Fibroblast of lung (primary cell): ENCODE measurements around the gene C1orf53. TPM values are rescaled to one million over a fixed set of nuclear protein-coding genes. Genes with fewer than 3 reads are reported as not detected.
A peak's percentile ranks its signal among the peaks of the same experiment; 100 is the strongest.

Experiments
- DNase-seq, 2 donors: peaks; one replicate each; pipeline versions ENCODE4 v3.0.0 to v3.0.0-alpha.2; 2010; ENCODE audit warnings: low read depth in 2 of 2
- H2AFZ ChIP-seq: 2 replicates; pipeline ENCODE4 v1.5.1; 2012; ENCODE audit warnings: low read length, control low read depth, inconsistent platforms
- H3K27ac ChIP-seq: 2 replicates; pipeline ENCODE4 v1.5.1; 2011; ENCODE audit warnings: low read length, control low read depth; ENCODE audit not compliant: insufficient read depth
- H3K27me3 ChIP-seq: 2 replicates; pipeline ENCODE4 v1.5.1; 2011; ENCODE audit warnings: mild to moderate bottlenecking, low read length; ENCODE audit not compliant: control insufficient read depth, insufficient read depth
- H3K36me3 ChIP-seq: 2 replicates; pipeline ENCODE4 v1.5.1; 2011; ENCODE audit warnings: low read length; ENCODE audit not compliant: control insufficient read depth, insufficient read depth
- H3K4me1 ChIP-seq: 2 replicates; pipeline ENCODE4 v1.5.1; 2011; ENCODE audit warnings: low read length; ENCODE audit not compliant: control insufficient read depth, insufficient read depth; ENCODE audit errors: extremely low read depth
- H3K4me2 ChIP-seq: 2 replicates; pipeline ENCODE4 v1.5.1; 2011; ENCODE audit warnings: low read length, control low read depth; ENCODE audit not compliant: insufficient read depth; ENCODE audit errors: extremely low read depth
- H3K4me3 ChIP-seq, 4 experiments: fragments of 200-600 bp in 1 of 4; sonication (generic) in 1 of 4; replicated peaks in 1 of 4; 2 replicates each; pipeline ENCODE4 v1.5.1; 2011 to 2016; ENCODE audit warnings: low read length in 4 of 4, low read depth in 3 of 4, mild to moderate bottlenecking in 3 of 4, control low read depth in 2 of 4, inconsistent platforms in 1 of 4, mixed read lengths in 1 of 4; ENCODE audit not compliant: insufficient read depth in 1 of 4; ENCODE audit errors: control extremely low read depth in 1 of 4
- H3K79me2 ChIP-seq: 2 replicates; pipeline ENCODE4 v1.5.1; 2012; ENCODE audit warnings: mild to moderate bottlenecking, low read length, inconsistent platforms; ENCODE audit not compliant: control insufficient read depth, insufficient read depth
- H3K9ac ChIP-seq: 2 replicates; pipeline ENCODE4 v1.5.1; 2011; ENCODE audit warnings: mild to moderate bottlenecking, low read length, control low read depth; ENCODE audit not compliant: insufficient read depth
- H3K9me3 ChIP-seq: 2 replicates; pipeline ENCODE4 v1.5.1; 2012; ENCODE audit warnings: low read depth, low read length; ENCODE audit not compliant: control insufficient read depth, insufficient read depth
- H4K20me1 ChIP-seq: 2 replicates; pipeline ENCODE4 v1.5.1; 2011; ENCODE audit warnings: low read length; ENCODE audit not compliant: control insufficient read depth, insufficient read depth; ENCODE audit errors: extremely low read depth
- EZH2 ChIP-seq: IDR thresholded peaks from 2 replicates; pipeline ENCODE4 v1.5.1; 2012; ENCODE audit warnings: low read length, control low read depth, mild to moderate bottlenecking; ENCODE audit errors: missing control alignments
- polyA plus RNA-seq, 2 donors: library from polyadenylated mRNA; depleted of rRNA in 1 of 2; stranded (reverse) in 1 of 2; unstranded in 1 of 2; fragments of >200 nt; gene quantifications; 2 replicates each; pipeline ENCODE4 v1.2.1, GENCODE V29; 2011 to 2012; ENCODE audit warnings: missing spikeins in 1 of 2
- total RNA-seq: library from RNA; depleted of rRNA; stranded (reverse); fragments of >200 nt; gene quantifications from 2 replicates; pipeline ENCODE4 v1.2.1, GENCODE V29; 2014
- TF ChIP-seq, protein P1 (sequence below), 2 donors: IDR thresholded peaks in 1 of 2; conservative IDR thresholded peaks in 1 of 2; 1 replicate in 1 of 2; 2 replicates in 1 of 2; pipeline ENCODE4 v1.5.1; 2011 to 2012; ENCODE audit warnings: low read length in 2 of 2, control low read depth in 1 of 2, inconsistent platforms in 1 of 2, low read depth in 1 of 2, mild to moderate bottlenecking in 1 of 2

Gene C1orf53
- total and polyA plus RNA-seq, 2 donors (not counting 1 experiment from before 2014, with no cell fraction given): 3.0 to 3.3 TPM

DNA sequence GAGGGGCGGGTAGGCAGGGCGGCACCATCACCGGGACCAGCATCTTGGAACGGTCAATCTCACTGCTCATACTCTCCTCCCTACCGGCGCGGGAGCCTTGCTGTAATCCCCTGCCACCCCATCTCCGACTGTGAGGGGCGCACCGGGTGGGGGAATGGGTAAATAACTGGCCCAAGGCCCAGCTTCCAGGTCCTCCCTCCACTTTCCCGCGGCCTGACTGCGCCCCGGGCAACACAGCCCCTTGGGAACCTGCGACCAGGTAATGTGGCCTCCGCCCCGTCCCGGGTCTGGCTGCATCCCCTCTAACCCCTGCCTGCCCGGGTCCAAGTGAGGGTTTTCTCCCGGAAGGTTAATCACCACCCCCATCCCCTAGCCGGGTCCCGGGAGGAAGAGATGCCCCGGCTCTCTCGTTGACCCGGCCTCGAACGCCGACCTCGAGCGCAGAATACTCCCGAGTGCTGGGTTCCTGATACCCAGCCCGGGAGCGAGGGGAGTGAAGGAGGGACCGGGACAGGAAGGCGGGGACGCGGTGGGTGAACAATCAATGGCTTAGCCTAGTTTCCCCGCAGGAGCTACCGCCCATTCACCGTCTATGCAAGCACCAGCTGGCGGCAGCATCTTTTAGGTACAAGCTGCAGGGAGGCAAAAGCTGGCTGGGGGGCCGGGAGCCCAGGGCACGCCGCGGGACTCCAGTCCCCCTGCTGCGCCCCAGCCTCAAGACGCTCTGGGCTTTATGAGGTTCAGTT is 8.9 kb downstream of the C1orf53 start:
- peaks cover 87% of the 10 kb centered on the region for H3K27me3 ChIP-seq
- H3K79me2 ChIP-seq: no peaks in the 10 kb centered on the region
- no peaks in the 10 kb centered on the region for H3K4me1 ChIP-seq
- no peak for DNase-seq
- no peak overlapping the region for H3K27ac ChIP-seq
- H3K4me2 ChIP-seq: no peak overlapping the region
- H3K36me3 ChIP-seq: no peaks in the 10 kb centered on the region
- H3K9me3 ChIP-seq: no peaks in the 10 kb centered on the region
- no peaks in the 10 kb centered on the region for H4K20me1 ChIP-seq
- H2AFZ ChIP-seq: no peak overlapping the region
- H3K9ac ChIP-seq: no peak overlapping the region
- TF ChIP-seq, protein P1, sequence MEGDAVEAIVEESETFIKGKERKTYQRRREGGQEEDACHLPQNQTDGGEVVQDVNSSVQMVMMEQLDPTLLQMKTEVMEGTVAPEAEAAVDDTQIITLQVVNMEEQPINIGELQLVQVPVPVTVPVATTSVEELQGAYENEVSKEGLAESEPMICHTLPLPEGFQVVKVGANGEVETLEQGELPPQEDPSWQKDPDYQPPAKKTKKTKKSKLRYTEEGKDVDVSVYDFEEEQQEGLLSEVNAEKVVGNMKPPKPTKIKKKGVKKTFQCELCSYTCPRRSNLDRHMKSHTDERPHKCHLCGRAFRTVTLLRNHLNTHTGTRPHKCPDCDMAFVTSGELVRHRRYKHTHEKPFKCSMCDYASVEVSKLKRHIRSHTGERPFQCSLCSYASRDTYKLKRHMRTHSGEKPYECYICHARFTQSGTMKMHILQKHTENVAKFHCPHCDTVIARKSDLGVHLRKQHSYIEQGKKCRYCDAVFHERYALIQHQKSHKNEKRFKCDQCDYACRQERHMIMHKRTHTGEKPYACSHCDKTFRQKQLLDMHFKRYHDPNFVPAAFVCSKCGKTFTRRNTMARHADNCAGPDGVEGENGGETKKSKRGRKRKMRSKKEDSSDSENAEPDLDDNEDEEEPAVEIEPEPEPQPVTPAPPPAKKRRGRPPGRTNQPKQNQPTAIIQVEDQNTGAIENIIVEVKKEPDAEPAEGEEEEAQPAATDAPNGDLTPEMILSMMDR (conservative IDR thresholded peaks at IDR 0.05 in 1 of 2, IDR thresholded peaks at IDR 0.05 in 1 of 2; ENCODE audit: low read depth in 1 of 2, low read length in 2 of 2): no peak
- TF ChIP-seq EZH2: peak; percentile 56
- H3K4me3 ChIP-seq: no peak overlapping the region

DNA sequence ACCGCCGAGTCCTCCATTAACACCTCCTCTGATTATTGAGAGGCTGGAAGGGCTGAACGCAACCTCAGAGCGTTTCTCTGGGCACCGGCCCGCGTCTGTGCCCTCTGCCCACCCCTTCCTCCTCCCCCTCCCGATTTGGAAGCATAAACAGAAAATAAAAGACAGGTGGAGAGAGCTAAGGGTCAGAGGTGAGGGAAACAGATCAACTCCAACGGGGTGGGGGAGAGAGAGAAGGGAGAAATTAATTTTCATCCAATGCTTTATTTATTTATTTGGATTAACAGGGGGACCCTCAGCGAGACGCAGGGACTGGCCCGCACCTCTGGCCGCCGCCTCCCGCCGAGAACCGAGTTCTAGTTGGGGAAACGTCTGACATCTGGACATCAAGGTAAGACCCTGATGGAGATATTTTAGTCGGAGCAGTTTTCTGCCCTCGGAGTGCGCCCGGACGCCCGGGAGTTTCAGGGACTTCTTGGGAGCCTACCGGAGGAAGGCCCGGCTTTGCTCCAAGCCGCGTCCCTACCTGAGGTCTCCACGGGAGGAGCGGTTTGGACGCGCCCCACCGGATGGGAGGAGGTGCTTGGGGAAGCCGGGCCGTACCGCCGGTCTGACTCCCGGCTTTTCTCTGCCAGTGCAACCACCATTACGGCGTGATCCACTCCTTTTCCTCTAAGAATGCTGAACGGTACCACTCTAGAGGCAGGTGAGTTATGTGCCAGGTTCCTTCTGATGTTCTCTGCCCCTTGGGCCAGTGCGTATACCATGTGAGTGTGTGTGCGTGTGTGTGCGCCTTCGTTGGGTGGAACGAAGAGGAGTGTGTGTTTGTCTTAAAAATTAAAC is 9.6 kb downstream of the C1orf53 start:
- Histone ChIP-seq H3K4me1 (no peaks in the 10 kb centered on the region), H3K27ac (no peak overlapping the region), H4K20me1 (no peaks in the 10 kb centered on the region), H3K27me3 (peaks cover 94% of the 10 kb centered on the region), H3K4me3 (no peak overlapping the region), H3K36me3 (no peaks in the 10 kb centered on the region), H3K9ac (no peak overlapping the region), H3K4me2 (no peak overlapping the region), H2AFZ (no peak overlapping the region), H3K79me2 (no peaks in the 10 kb centered on the region), H3K9me3 (no peaks in the 10 kb centered on the region)
- no peak for DNase-seq
- TF ChIP-seq EZH2: peak; percentile 97
- TF ChIP-seq, protein P1 (conservative IDR thresholded peaks at IDR 0.05 in 1 of 2, IDR thresholded peaks at IDR 0.05 in 1 of 2; ENCODE audit: low read depth in 1 of 2, low read length in 2 of 2): no peak

DNA sequence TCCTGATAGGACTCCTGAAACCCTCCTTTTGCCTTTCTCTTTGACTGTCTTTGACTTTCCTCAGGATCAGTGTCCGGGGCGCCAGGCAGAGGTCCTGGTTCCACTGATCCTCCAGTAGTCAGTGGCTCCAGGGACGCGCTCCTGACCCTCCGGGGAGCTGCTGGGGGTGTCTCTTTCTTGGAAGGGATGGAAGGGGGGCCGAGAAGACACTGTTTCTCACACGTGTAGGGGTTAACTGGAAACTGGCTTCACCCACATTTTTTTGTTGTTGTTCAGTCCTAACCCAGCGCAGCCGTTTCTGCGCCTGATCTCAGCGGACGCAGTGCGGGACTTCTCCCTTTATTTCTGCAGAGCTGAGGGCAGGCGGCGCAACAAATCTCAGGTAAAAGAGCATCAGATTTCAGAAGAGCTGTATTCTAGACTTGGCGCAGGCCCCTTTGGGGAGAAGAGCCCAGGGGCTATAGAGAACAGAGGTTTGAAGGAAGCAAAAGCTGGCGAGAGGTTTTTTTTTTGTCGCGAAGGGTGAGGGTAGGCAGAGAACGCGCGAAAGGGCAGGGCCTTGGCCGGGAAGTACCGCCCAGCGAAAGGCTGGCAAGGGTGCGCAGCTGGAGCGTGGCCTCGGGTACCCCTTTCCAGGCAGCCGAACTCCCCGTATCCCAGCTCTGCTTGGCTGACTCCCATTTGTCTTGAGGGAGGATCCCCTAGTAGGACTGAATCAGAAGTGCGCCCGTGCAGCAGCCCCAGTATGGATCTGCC is 10.5 kb downstream of the C1orf53 start:
- peaks cover 2% of the 10 kb centered on the region for H3K4me1 ChIP-seq
- no peak overlapping the region for H2AFZ ChIP-seq
- no peaks in the 10 kb centered on the region for H3K9me3 ChIP-seq
- H3K27ac ChIP-seq: no peak overlapping the region
- H3K79me2 ChIP-seq: no peaks in the 10 kb centered on the region
- no peak for DNase-seq
- H3K4me2 ChIP-seq: no peak overlapping the region
- TF ChIP-seq, protein P1 (conservative IDR thresholded peaks at IDR 0.05 in 1 of 2, IDR thresholded peaks at IDR 0.05 in 1 of 2; ENCODE audit: low read depth in 1 of 2, low read length in 2 of 2): no peak
- TF ChIP-seq EZH2: peak; percentile 75
- H3K9ac ChIP-seq: no peak overlapping the region
- H3K27me3 ChIP-seq: peaks cover 99% of the 10 kb centered on the region
- H3K36me3 ChIP-seq: no peaks in the 10 kb centered on the region
- no peak overlapping the region for H3K4me3 ChIP-seq
- H4K20me1 ChIP-seq: no peaks in the 10 kb centered on the region
